CD14-positive monocyte (primary cell): ENCODE data around the gene NPAS4. TPM values are rescaled to one million over a fixed set of nuclear protein-coding genes. Genes with fewer than 3 reads are reported as not detected.
"Not testable (repeated sequence)": the region's sequence is repeated elsewhere in the genome, so short reads cannot be mapped to it uniquely, and the experiment has no call there.

ENCODE experiments used
- DNase-seq, 3 donors: peaks; one replicate each; pipeline ENCODE4 v3.0.0-alpha.2; 2011 to 2022
- H2AFZ ChIP-seq: 2 replicates; pipeline ENCODE4 v1.6.0; 2012; ENCODE audit warnings: mild to moderate bottlenecking, low read depth, low read length, inconsistent platforms; ENCODE audit not compliant: insufficient read depth, poor library complexity, severe bottlenecking
- H3K27ac ChIP-seq, 2 donors: 1 replicate in 1 of 2; 2 replicates in 1 of 2; pipeline ENCODE4 v1.5.1; 2012 to 2013; ENCODE audit warnings: low read length in 2 of 2, control low read depth in 1 of 2, inconsistent platforms in 1 of 2, low read depth in 1 of 2, mild to moderate bottlenecking in 1 of 2
- H3K27me3 ChIP-seq, 2 donors: one replicate each; pipeline versions ENCODE4 v1.6.0 to v1.6.1; 2011 to 2013; ENCODE audit warnings: low read length in 2 of 2; ENCODE audit not compliant: control insufficient read depth in 2 of 2, insufficient read depth in 2 of 2
- H3K36me3 ChIP-seq, 2 donors: replicated peaks in 1 of 2; 1 replicate in 1 of 2; 2 replicates in 1 of 2; pipeline versions ENCODE4 v1.5.1 to v1.6.1; 2012 to 2013; ENCODE audit warnings: low read length in 2 of 2, control low read depth in 1 of 2, inconsistent platforms in 1 of 2, mild to moderate bottlenecking in 1 of 2; ENCODE audit not compliant: insufficient read depth in 2 of 2, control insufficient read depth in 1 of 2
- H3K4me1 ChIP-seq, 2 donors: 1 replicate in 1 of 2; 2 replicates in 1 of 2; pipeline versions ENCODE4 v1.5.1 to v1.6.1; 2012 to 2013; ENCODE audit warnings: low read length in 2 of 2, control low read depth in 1 of 2, inconsistent platforms in 1 of 2, mild to moderate bottlenecking in 1 of 2, moderate library complexity in 1 of 2; ENCODE audit not compliant: insufficient read depth in 2 of 2, control insufficient read depth in 1 of 2
- H3K4me2 ChIP-seq: replicated peaks from 2 replicates; pipeline ENCODE3; 2012; ENCODE audit warnings: low read length, moderate library complexity, mild to moderate bottlenecking; ENCODE audit not compliant: poor library complexity, severe bottlenecking; ENCODE audit errors: extremely low read depth
- H3K4me3 ChIP-seq, 3 experiments: fragments of 200-600 bp in 1 of 3; sonication (generic) in 1 of 3; replicated peaks in 1 of 3; 1 replicate in 2 of 3; 2 replicates in 1 of 3; pipeline ENCODE4 v1.5.1; 2011 to 2013; ENCODE audit warnings: low read length in 3 of 3, mild to moderate bottlenecking in 3 of 3, control low read depth in 2 of 3, low read depth in 2 of 3, inconsistent platforms in 1 of 3, moderate library complexity in 1 of 3
- H3K79me2 ChIP-seq: 2 replicates; pipeline ENCODE4 v1.6.0; 2012; ENCODE audit warnings: mild to moderate bottlenecking, control low read depth, inconsistent platforms, low read length, moderate library complexity; ENCODE audit not compliant: insufficient read depth
- H3K9ac ChIP-seq: 2 replicates; pipeline ENCODE4 v1.6.0; 2017; ENCODE audit warnings: low read length, mild to moderate bottlenecking; ENCODE audit not compliant: insufficient read depth, poor library complexity, severe bottlenecking
- H3K9me3 ChIP-seq, 2 donors: replicated peaks in 1 of 2; 1 replicate in 1 of 2; 2 replicates in 1 of 2; pipeline versions ENCODE4 v1.5.1 to v1.6.1; 2012 to 2013; ENCODE audit warnings: low read length in 2 of 2, control low read depth in 1 of 2; ENCODE audit not compliant: control insufficient read depth in 1 of 2, insufficient read depth in 1 of 2
- H4K20me1 ChIP-seq: 2 replicates; pipeline ENCODE4 v1.6.0; 2012; ENCODE audit warnings: mild to moderate bottlenecking, low read length, control low read depth, moderate library complexity; ENCODE audit not compliant: insufficient read depth
- H3K27ac Mint-ChIP-seq, 7 donors: one replicate each; pipeline ENCODE4 v1.8.0; 2020; ENCODE audit warnings: mild to moderate bottlenecking in 7 of 7, mixed read lengths in 7 of 7, moderate library complexity in 6 of 7, inconsistent platforms in 2 of 7
- H3K27me3 Mint-ChIP-seq, 3 donors: one replicate each; pipeline ENCODE4 v1.8.0; 2021 to 2022; ENCODE audit warnings: low read depth in 3 of 3, mild to moderate bottlenecking in 3 of 3, mixed read lengths in 3 of 3, moderate library complexity in 3 of 3, inconsistent platforms in 1 of 3
- H3K36me3 Mint-ChIP-seq, 2 donors: one replicate each; pipeline ENCODE4 v1.8.0; 2020; ENCODE audit warnings: mixed read lengths in 2 of 2, inconsistent platforms in 1 of 2, mild to moderate bottlenecking in 1 of 2
- H3K4me1 Mint-ChIP-seq: one replicate; pipeline ENCODE4 v1.8.0; 2020; ENCODE audit warnings: mild to moderate bottlenecking, mixed read lengths
- H3K4me3 Mint-ChIP-seq, 2 donors: one replicate each; pipeline ENCODE4 v1.8.0; 2020; ENCODE audit warnings: mild to moderate bottlenecking in 2 of 2, mixed read lengths in 2 of 2, moderate library complexity in 1 of 2
- H3K9me3 Mint-ChIP-seq, 7 donors: one replicate each; pipeline ENCODE4 v1.8.0; 2020 to 2022; ENCODE audit warnings: mixed read lengths in 7 of 7, mild to moderate bottlenecking in 6 of 7, moderate library complexity in 6 of 7, inconsistent platforms in 2 of 7
- CTCF ChIP-seq: fragments of 200-600 bp; IDR thresholded peaks from one replicate; pipeline ENCODE4 v1.8.0; 2022; ENCODE audit warnings: antibody characterized with exemption, mild to moderate bottlenecking
- WGBS: methylation state at CpG from one replicate; pipeline ENCODE4 v1.1.5; 2013; ENCODE audit warnings: missing lambda C conversion rate; ENCODE audit not compliant: insufficient coverage; 5-methylcytosine and 5-hydroxymethylcytosine counted together
- intact Hi-C, 2 donors: fragments of 100-400 bp; cut with micrococcal nuclease; formaldehyde crosslinking; loops; one replicate each; pipeline versions ENCODE4 v1.15.0 to v1.15.1; 2023
- polyA plus RNA-seq, 3 donors: library from polyadenylated mRNA; depleted of rRNA in 1 of 3; unstranded in 2 of 3; stranded (reverse) in 1 of 3; fragments of 300-500 nt in 2 of 3; fragments of >200 nt in 1 of 3; fragmentation: Illumina TruSeq in 2 of 3; gene quantifications; 1 replicate in 2 of 3; 2 replicates in 1 of 3; pipeline ENCODE4 v1.2.3, GENCODE V29; 2012 to 2021

NPAS4 gene
- polyA plus RNA-seq, 3 donors: not detected

- no peak for DNase-seq
- Histone ChIP-seq H3K9ac (no peak overlapping the region), H3K27me3 (peaks cover 0 to 2% of the 10 kb centered on the region in 2 donors), H3K4me1 (peaks cover 8 to 11% of the 10 kb centered on the region in 2 donors), H4K20me1 (no peaks in the 10 kb centered on the region), H3K79me2 (no peaks in the 10 kb centered on the region), H3K4me3 (no peak overlapping the region), H3K36me3 (no peaks in the 10 kb centered on the region), H3K27ac (no peak overlapping the region), H2AFZ (no peak overlapping the region), H3K9me3 (no peaks in the 10 kb centered on the region), H3K4me2 (no peak overlapping the region)
- Mint-ChIP-seq H3K36me3 (peaks cover 0 to 8% of the 10 kb centered on the region in 2 donors), H3K27me3 (peaks cover 2 to 8% (median 7%) of the 10 kb centered on the region in 3 donors), H3K4me1 (peaks cover 8% of the 10 kb centered on the region), H3K27ac (no peak overlapping the region), H3K9me3 (peaks cover 0 to 2% (median 0%) of the 10 kb centered on the region in 7 donors), H3K4me3 (no peak overlapping the region)
- no peak for TF ChIP-seq CTCF
- intact Hi-C loops: no loop called here
- WGBS: 80% methylated on average over 1 of the region's 2 CpGs
Measured at GRCh38 chr11:66428933-66429332, 8.1 kb downstream of the NPAS4 start.

- Mint-ChIP-seq H3K4me3 (no peak overlapping the region), H3K27me3 (peaks cover 0 to 3% (median 3%) of the 10 kb centered on the region in 3 donors), H3K36me3 (peaks cover 4 to 18% of the 10 kb centered on the region in 2 donors), H3K27ac (peak overlapping the region in 1 of 7 donors; percentile 10), H3K4me1 (peaks cover 8% of the 10 kb centered on the region), H3K9me3 (peaks cover 0 to 2% (median 0%) of the 10 kb centered on the region in 7 donors)
- peaks cover 8 to 11% of the 10 kb centered on the region in 2 donors for H3K4me1 ChIP-seq
- H3K36me3 ChIP-seq: peaks cover 2 to 4% of the 10 kb centered on the region in 2 donors
- H4K20me1 ChIP-seq: no peaks in the 10 kb centered on the region
- H3K4me2 ChIP-seq: no peak overlapping the region
- no peak overlapping the region for H3K27ac ChIP-seq
- intact Hi-C loops: loop anchor here in 1 of 2 donors (1.0 to 10.0 kb wide), 2 partner anchors 22 to 245 kb away; partner anchors contain the start of gene RBM4B
- WGBS: 57% methylated on average over 4 of the region's 9 CpGs
- TF ChIP-seq CTCF: peak; percentile 91
- H3K79me2 ChIP-seq: no peaks in the 10 kb centered on the region
- H2AFZ ChIP-seq: no peak overlapping the region
- H3K27me3 ChIP-seq: peaks cover 0 to 2% of the 10 kb centered on the region in 2 donors
- peak; percentile 60 to 71 (median 70) for DNase-seq
- no peaks in the 10 kb centered on the region for H3K9me3 ChIP-seq
- H3K4me3 ChIP-seq: no peak overlapping the region
- H3K9ac ChIP-seq: no peak overlapping the region
Measured at GRCh38 chr11:66429983-66430602, 9.3 kb downstream of the NPAS4 start.

GRCh38 chr11:66431287-66431686 lies 10.5 kb downstream of the NPAS4 start:
- peak overlapping the region in 1 of 7 donors; percentile 85 for H3K27ac Mint-ChIP-seq
- H3K9me3 Mint-ChIP-seq, H3K79me2 ChIP-seq, H3K27me3 Mint-ChIP-seq, H3K4me1 Mint-ChIP-seq, H3K27ac ChIP-seq, DNase-seq, H3K9me3 ChIP-seq, H2AFZ ChIP-seq, H3K4me3 ChIP-seq, H3K9ac ChIP-seq, H3K4me2 ChIP-seq, H3K4me3 Mint-ChIP-seq, H4K20me1 ChIP-seq, H3K27me3 ChIP-seq: not testable (repeated sequence)
- peaks cover 16 to 30% of the 10 kb centered on the region in 2 donors for H3K36me3 Mint-ChIP-seq
- intact Hi-C loops: loop anchor here in 1 of 2 donors (10.0 kb wide), 1 partner anchor 244 kb away; the partner anchor contains the start of gene RBM4B
- peaks cover 10 to 14% of the 10 kb centered on the region in 2 donors for H3K36me3 ChIP-seq
- peaks cover 8 to 11% of the 10 kb centered on the region in 2 donors for H3K4me1 ChIP-seq
